GM18505 (cell line): Measurements from ENCODE around the gene COL12A1.

Source experiments
- ATAC-seq: cut with Tn5 transposase; IDR thresholded peaks from one replicate; pipeline ENCODE4 v1.9.1; 2021; ENCODE audit not compliant: unreplicated experiment
- POLR2A ChIP-seq: IDR thresholded peaks from 4 replicates; pipeline ENCODE4 v1.6.1; 2011; ENCODE audit warnings: borderline replicate concordance; ENCODE audit not compliant: insufficient read depth, insufficient read length; ENCODE audit errors: extremely low read depth

The COL12A1 gene

DNA sequence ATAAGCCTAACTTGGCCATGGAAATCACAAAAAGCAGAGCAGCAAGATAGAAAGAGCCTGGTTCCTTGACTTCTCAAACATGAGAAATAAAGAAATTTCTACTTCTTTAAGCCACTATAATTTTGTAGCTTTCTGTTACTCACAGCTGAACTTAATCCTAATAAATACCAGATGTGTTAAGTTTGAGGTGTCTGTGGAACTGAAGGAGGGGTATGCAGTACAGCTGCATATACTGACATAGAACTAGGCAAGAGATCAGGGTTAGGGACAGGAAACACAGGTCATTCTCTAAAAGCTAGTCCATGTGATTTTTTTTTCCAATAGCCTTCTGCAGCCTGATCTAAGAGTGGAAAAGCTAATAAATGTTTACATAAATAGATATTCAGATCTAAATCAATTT, 123.9 kb downstream of the COL12A1 start:
- no peak for TF ChIP-seq POLR2A
- ATAC-seq, result no peak

DNA sequence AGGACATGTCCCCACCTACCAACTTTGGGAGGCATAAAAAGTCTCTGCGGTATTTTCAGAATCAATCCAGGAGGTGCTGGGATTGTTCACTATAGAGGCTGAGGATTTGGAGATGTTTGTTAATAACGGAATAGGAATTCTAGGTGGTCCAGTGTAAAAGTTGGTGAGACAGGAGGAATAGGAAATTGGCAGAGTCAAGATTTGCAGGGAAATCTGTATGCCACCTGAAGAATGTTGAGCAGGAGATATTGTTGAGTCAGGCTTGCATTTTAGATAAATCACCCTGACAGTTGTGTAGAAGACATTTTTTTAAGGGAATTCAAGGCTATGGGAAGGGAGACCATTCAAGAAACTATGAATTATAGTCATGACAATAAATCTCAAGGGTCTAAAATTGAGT, 124.8 kb downstream of the COL12A1 start:
- TF ChIP-seq POLR2A, result no peak
- ATAC-seq, result no peak

DNA sequence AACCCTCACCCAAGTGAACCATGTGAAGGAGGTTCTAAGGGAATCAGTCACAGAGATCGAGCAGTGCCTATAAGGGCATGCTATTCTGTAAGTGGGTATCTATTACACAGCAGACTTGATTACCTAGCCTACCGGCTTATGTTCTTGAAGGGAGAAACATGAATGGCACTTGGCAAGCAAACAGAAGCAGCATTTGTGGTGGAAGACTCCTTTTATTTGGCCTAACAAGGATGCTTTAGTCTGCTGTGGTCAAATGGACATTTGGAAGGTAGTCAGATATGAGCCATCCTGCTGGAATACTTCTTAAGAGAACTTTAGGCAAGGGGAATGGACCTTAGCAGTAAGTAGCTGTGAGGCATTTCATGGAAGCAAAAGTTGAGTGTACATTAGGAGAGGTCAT, 126.3 kb downstream of the COL12A1 start:
- no peak for TF ChIP-seq POLR2A
- ATAC-seq, result no peak

DNA sequence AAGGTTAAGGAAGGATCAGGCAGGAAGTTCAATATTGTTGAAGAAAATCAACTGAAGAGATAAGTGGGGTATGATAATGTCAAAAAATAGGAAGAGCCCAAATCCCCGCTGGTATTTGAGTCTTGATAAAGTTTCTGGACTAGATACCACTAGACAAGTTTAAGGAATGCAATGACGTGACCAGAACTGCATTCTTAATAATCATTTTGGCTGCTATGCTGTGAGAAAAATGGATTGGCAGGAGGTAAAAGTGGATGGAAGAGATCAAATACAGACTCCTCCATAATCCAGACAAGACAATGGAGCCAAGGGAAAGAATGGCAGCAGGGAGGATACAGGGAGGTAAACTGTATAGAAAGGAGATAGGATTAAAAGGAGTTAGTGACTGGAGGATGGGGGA, 128.2 kb downstream of the COL12A1 start:
- ATAC-seq, result no peak
- TF ChIP-seq POLR2A, result no peak

DNA sequence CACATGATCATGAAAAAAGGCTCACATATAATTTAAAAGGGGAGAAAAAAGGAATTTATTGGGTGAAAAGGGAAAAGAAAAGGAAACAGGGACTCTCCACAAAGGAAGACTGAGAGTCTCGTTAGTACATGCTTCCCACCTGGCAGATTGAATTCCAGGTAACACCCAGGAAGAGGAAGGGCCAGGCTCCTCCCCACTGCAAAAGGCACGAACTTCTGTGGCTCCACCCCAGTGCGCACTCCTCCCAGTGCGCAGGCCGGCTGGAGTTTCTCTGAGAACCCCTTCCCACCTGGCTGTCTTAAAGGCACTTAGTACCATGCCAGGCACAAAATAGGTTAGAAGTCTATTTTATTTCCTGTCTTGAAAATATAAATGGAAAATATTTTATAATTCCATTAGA, 129.8 kb downstream of the COL12A1 start:
- no peak for ATAC-seq
- no peak for TF ChIP-seq POLR2A

DNA sequence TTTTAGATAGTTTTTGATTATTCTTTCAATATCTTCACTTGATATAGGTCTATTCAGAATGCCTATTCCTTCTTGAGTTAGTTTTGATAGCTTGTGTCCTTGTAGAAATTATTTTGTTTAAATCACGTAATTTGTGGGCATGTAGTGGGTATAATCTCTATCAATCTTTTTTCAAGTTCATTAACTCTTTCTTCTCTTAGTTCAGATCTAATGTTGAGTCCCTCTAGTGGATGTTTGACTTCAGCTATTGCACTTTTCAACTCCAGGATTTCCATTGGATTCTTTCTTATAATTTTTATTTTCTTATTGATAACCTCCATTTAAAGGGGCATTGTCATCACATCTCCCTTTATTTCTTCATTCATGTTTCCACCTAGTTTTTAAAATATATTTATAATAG, 135.6 kb downstream of the COL12A1 start:
- ATAC-seq, result no peak
- TF ChIP-seq POLR2A, result no peak

DNA sequence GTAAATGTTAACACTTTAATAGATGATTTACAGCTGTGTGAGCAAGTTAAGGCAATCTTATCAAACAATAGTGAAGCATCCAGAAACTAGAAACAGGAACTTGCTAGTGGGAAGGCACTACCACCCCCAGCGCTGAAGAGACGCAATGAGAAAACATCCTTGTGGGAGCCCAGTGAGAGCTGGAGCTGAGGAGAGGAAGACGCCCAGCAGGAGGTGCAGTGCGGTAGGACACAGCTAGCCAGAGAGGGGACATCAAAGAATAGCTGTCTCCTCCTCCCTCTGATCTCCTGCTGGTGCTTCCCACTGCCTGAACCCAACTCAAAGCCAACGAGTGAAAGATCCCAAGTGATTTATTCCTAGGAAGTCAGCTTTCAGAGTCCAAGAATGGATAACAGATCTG, 140.3 kb downstream of the COL12A1 start:
- ATAC-seq, result no peak
- no peak for TF ChIP-seq POLR2A

DNA sequence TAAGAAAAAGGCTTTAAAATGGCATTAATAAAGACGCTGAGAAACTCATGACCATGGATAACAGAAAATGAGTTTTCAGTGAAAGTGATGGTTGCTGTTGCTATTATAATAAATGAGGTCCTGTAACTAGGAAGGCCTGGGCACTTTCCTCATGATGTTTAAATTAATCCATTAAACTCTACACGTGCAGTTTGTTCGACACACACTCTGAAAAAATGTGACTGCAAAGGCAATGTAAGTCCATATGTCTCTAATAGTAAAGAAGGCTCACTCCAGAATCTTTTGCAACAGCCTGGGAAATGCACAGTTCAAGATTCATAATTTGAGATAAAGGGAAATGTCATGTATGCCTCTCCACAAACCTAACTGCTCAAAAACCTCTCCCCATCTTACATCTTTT, 153.4 kb downstream of the COL12A1 start:
- ATAC-seq, result no peak
- TF ChIP-seq POLR2A, result no peak

DNA sequence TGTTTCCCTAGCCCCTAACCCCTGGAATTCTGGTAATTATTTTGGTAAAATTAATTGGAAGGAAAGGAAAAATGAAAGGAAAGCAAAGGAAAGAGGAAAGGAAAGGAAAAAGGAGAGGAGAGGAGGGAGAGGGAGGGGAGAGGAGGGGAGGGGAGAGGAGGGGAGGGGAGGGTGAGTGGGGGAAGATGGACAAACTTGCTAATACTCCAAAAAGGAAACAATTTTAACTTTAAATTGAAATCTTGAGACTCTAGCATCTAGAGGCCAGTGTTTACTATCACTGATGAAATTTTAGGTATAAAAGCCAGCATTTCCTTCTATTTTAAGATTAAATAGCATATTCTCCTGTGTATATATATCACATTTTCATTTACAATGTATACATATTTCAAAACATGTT, 156.5 kb downstream of the COL12A1 start:
- no peak for TF ChIP-seq POLR2A
- ATAC-seq, result no peak

DNA sequence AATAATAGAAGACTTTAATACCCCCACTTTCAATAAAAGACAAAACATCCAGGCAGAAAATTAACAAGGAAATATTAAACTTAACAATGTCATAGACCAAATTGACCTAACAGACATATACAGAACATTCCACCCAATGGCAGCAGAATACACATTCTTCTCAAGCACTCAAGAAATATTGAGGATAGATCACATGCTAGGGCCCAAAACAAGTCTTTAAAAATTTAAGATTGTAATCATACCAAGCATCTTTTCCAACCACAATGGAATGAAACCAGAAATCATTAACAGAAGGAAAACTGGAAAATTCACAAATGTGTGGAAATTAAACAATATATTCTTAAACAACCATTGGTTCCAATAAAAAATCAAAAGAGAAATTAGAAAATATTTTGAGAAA, 161.0 kb downstream of the COL12A1 start:
- ATAC-seq, result no peak
- no peak for TF ChIP-seq POLR2A

DNA sequence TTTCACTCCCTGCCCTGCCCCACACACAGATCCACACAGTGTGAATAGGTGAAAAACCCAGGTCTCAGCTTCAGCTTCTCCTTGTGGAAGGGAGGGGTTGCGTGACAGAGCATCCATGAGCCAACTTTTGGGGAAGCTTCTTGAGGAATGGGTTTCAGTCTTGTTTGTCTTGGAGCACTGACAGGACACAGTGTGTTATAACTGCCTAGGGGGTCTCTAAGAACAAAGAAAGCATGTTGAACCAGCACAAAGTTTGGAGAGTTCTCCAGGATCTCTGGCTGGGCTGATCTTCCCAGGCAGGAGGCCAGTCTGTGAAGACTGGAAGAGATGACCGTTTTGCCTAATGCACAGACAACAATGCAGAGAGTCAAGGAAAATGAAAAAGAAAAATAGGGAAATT, 164.5 kb downstream of the COL12A1 start:
- ATAC-seq, result no peak
- TF ChIP-seq POLR2A, result no peak
